HG02678 (cell line): Measurements from ENCODE around the gene XKRX.

ENCODE experiments used
- ATAC-seq: cut with Tn5 transposase; IDR thresholded peaks from one replicate; pipeline ENCODE4 v1.9.1; 2021; ENCODE audit warnings: mild to moderate bottlenecking, moderate library complexity; ENCODE audit not compliant: unreplicated experiment

XKRX gene

DNA sequence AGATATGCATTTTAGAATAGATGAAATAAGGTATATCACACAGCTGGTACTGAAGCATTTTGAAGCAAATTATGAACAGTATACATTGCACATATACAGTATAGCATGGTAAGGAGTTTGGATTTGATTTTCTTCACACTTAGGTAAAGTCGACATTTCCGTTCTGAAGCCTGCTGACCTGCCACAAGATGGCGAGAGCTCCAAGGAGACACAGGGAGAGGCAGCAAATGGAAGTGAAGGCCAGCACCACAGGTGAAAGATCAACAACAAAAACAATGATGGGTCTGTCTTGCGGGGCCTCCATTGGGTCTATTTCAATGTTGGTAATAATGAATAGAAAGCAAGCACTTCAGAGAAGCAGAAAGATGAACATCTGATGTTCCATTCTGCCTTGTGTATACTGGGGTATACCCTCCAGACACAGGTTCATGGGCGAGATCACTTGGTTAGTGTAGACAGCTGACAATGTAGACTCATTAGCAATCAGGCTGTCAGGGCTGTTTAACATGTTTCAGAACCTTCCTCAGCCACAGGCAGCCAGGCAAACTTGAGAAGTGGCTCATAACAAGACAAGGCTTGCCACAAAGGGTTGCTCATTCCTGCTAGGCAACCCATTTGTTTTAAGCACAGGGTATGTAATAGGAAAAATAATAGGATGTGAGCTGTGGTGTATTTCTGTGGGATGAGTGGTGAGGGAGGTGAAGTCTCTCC is 33.2 kb downstream of the XKRX start:
- peak; percentile 66 for ATAC-seq

DNA sequence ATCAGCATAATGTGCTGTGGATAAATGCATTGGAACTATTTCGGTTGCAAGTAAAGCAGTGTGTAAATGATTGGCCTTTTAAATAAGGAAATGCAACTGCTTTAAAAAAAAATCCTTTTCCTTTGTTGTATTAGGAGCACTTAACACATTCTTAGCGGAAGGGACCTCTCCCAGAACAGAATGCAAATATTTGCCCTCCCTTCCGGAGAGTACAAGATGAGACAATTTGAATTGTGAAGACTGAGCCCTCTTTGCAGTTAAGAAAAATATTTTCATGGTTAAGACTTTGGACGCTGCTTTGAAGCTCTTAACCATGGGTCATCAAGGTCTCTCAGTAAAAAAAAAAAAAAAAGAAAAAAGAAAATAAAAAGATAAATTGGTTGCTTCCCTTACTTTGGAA is 45.1 kb downstream of the XKRX start:
- ATAC-seq = no peak

GRCh38 chrX:100880368-100880767 is 48.3 kb downstream of the XKRX start:
- no peak for ATAC-seq

GRCh38 chrX:100874325-100874724 is 54.4 kb downstream of the XKRX start, which contains the start of gene NOX1:
Gene NOX1 (minus strand): TSS chrX:100874359. CDS start chrX:100874139, 220 bp downstream.
- ATAC-seq = no peak

GRCh38 chrX:100871594-100872560 is 56.8 kb downstream of the XKRX start:
- no peak for ATAC-seq

- ATAC-seq = no peak
Observed at GRCh38 chrX:100870527-100870926, 58.2 kb downstream of the XKRX start.

GRCh38 chrX:100868273-100868672 is 60.4 kb downstream of the XKRX start:
- ATAC-seq = no peak

GRCh38 chrX:100864657-100865391 is 63.9 kb downstream of the XKRX start:
- no peak for ATAC-seq
